ENCODE data around the gene FA2H. TPM values are rescaled to one million over a fixed set of nuclear protein-coding genes. Genes with fewer than 3 reads are reported as not detected.

FA2H gene
- polyA plus RNA-seq, 4 donors = 3.0 to 5.3 (median 3.9) TPM

GRCh38 chr16:74745926-74746325 is 28.7 kb downstream of the FA2H start:
- no peak for DNase-seq (ENCODE audit: low read depth in 4 of 4, low spot score in 2 of 4)

GRCh38 chr16:74745109-74745615 is 29.5 kb downstream of the FA2H start:
- DNase-seq (ENCODE audit: low read depth in 4 of 4, low spot score in 2 of 4) = no peak

- DNase-seq (ENCODE audit: low read depth in 4 of 4, low spot score in 2 of 4) = no peak
These were observed 30.1 kb downstream of the FA2H start for GRCh38 chr16:74744566-74744965.

GRCh38 chr16:74743668-74744299 is 30.8 kb downstream of the FA2H start:
- peak in 1 of 4 donors; percentile 51 for DNase-seq (ENCODE audit: low read depth in 4 of 4, low spot score in 2 of 4)

- no peak for DNase-seq (ENCODE audit: low read depth in 4 of 4, low spot score in 2 of 4)
These were observed 31.5 kb downstream of the FA2H start for GRCh38 chr16:74743045-74743667.

GRCh38 chr16:74742051-74742481 is 32.6 kb downstream of the FA2H start:
- DNase-seq (ENCODE audit: low read depth in 4 of 4, low spot score in 2 of 4) = no peak

- DNase-seq (ENCODE audit: low read depth in 4 of 4, low spot score in 2 of 4) = no peak
These were observed 33.8 kb downstream of the FA2H start for GRCh38 chr16:74740795-74741304.

- no peak for DNase-seq (ENCODE audit: low read depth in 4 of 4, low spot score in 2 of 4)
These were observed 35.3 kb downstream of the FA2H start for GRCh38 chr16:74739275-74739674.

- DNase-seq (ENCODE audit: low read depth in 4 of 4, low spot score in 2 of 4) = no peak
These were observed 35.8 kb downstream of the FA2H start for GRCh38 chr16:74738816-74739215.

- DNase-seq (ENCODE audit: low read depth in 4 of 4, low spot score in 2 of 4) = no peak
These were observed 36.5 kb downstream of the FA2H start for GRCh38 chr16:74738113-74738541.

- DNase-seq (ENCODE audit: low read depth in 4 of 4, low spot score in 2 of 4) = no peak
These were observed 37.1 kb downstream of the FA2H start for GRCh38 chr16:74737521-74737920.

- no peak for DNase-seq (ENCODE audit: low read depth in 4 of 4, low spot score in 2 of 4)
These were observed 38.0 kb downstream of the FA2H start for GRCh38 chr16:74736531-74737157.

- DNase-seq (ENCODE audit: low read depth in 4 of 4, low spot score in 2 of 4) = no peak
These were observed 39.1 kb downstream of the FA2H start for GRCh38 chr16:74735554-74735953.

- DNase-seq (ENCODE audit: low read depth in 4 of 4, low spot score in 2 of 4) = no peak
These were observed 39.5 kb downstream of the FA2H start for GRCh38 chr16:74735162-74735452.

- DNase-seq (ENCODE audit: low read depth in 4 of 4, low spot score in 2 of 4) = no peak
These were observed 40.1 kb downstream of the FA2H start for GRCh38 chr16:74734361-74735161.

GRCh38 chr16:74732707-74733350 is 41.8 kb downstream of the FA2H start:
- DNase-seq (ENCODE audit: low read depth in 4 of 4, low spot score in 2 of 4) = no peak

- no peak for DNase-seq (ENCODE audit: low read depth in 4 of 4, low spot score in 2 of 4)
These were observed 42.7 kb downstream of the FA2H start for GRCh38 chr16:74731853-74732477.

GRCh38 chr16:74729783-74730683 is 44.6 kb downstream of the FA2H start:
- DNase-seq (ENCODE audit: low read depth in 4 of 4, low spot score in 2 of 4) = no peak

- no peak for DNase-seq (ENCODE audit: low read depth in 4 of 4, low spot score in 2 of 4)
These were observed 46.7 kb downstream of the FA2H start for GRCh38 chr16:74727903-74728302.
